SK-N-SH (cell line): Measurements from ENCODE around the gene HSPB2. TPM values are rescaled to one million over a fixed set of nuclear protein-coding genes. Genes with fewer than 3 reads are reported as not detected.
A peak's percentile ranks its signal among the peaks of the same experiment; 100 is the strongest.

Experiments
- CTCF ChIA-PET: fragments of 300-600, 350-600 bp; formaldehyde crosslinking; extraction: SDS; loops from one replicate; lab custom pipeline; 2021; lab: Yijun Ruan, JAX
- POLR2A ChIA-PET: fragments of 350-600 bp; sonication (Branson Sonifier 250); formaldehyde crosslinking; extraction: SDS; loops from one replicate; lab custom pipeline; 2020; ENCODE audit warnings: antibody characterized with exemption, inconsistent platforms; lab: Yijun Ruan, JAX
- DNase-seq: peaks from one replicate; pipeline ENCODE4 v3.0.0; 2012
- H2AFZ ChIP-seq: fragments of 200-600 bp; sonication (generic); 2 replicates; pipeline ENCODE4 v1.8.1; 2016; ENCODE audit warnings: antibody characterized with exemption, mild to moderate bottlenecking, low read depth
- H3F3A ChIP-seq: fragments of 200-600 bp; sonication (generic); replicated peaks from 2 replicates; pipeline ENCODE3; 2016; ENCODE audit warnings: antibody characterized with exemption, mild to moderate bottlenecking; ENCODE audit not compliant: insufficient read depth
- H3K27ac ChIP-seq, 2 experiments: fragments of 200-500 bp in 1 of 2; fragments of 200-600 bp in 1 of 2; sonication (Bioruptor generic) in 1 of 2; sonication (generic), shearing (Covaris generic) in 1 of 2; 2 replicates each; pipeline versions ENCODE4 v1.5.1 to v1.6.1; 2014 to 2016; ENCODE audit warnings: low read depth in 2 of 2, inconsistent platforms in 1 of 2, low read length in 1 of 2, mild to moderate bottlenecking in 1 of 2, mixed read lengths in 1 of 2
- H3K27me3 ChIP-seq: fragments of 200-600 bp; sonication (generic), shearing (Covaris generic); 2 replicates; pipeline ENCODE4 v1.6.1; 2016; ENCODE audit warnings: mixed run types; ENCODE audit not compliant: insufficient read depth
- H3K36me3 ChIP-seq, 2 experiments: fragments of 200-500 bp in 1 of 2; fragments of 200-600 bp in 1 of 2; sonication (Bioruptor generic) in 1 of 2; sonication (generic) in 1 of 2; replicated peaks in 1 of 2; 2 replicates each; pipeline versions ENCODE3 to v1.5.1; 2014 to 2016; ENCODE audit warnings: low read length in 1 of 2, mild to moderate bottlenecking in 1 of 2; ENCODE audit not compliant: insufficient read depth in 2 of 2, control insufficient read depth in 1 of 2
- H3K4me1 ChIP-seq, 2 experiments: fragments of 200-500 bp in 1 of 2; fragments of 200-600 bp in 1 of 2; sonication (Bioruptor generic) in 1 of 2; sonication (generic), shearing (Covaris generic) in 1 of 2; 2 replicates each; pipeline versions ENCODE4 v1.5.1 to v1.6.1; 2014 to 2016; ENCODE audit warnings: low read depth in 1 of 2, low read length in 1 of 2, mixed run types in 1 of 2; ENCODE audit not compliant: insufficient read depth in 2 of 2, control insufficient read depth in 1 of 2
- H3K4me2 ChIP-seq: fragments of 200-600 bp; sonication (generic), shearing (Covaris generic); 2 replicates; pipeline ENCODE4 v1.6.1; 2017; ENCODE audit warnings: mixed run types
- H3K4me3 ChIP-seq, 2 experiments: fragments of 200-500 bp in 1 of 2; fragments of 200-600 bp in 1 of 2; sonication (Bioruptor generic) in 1 of 2; sonication (generic), shearing (Covaris generic) in 1 of 2; 2 replicates each; pipeline versions ENCODE4 v1.5.1 to v1.8.1; 2014 to 2016; ENCODE audit warnings: low read depth in 2 of 2, inconsistent platforms in 1 of 2, low read length in 1 of 2, mild to moderate bottlenecking in 1 of 2, mixed read lengths in 1 of 2, moderate library complexity in 1 of 2
- H3K79me2 ChIP-seq: fragments of 200-600 bp; sonication (generic); 2 replicates; pipeline ENCODE4 v1.8.1; 2017; ENCODE audit warnings: mild to moderate bottlenecking; ENCODE audit not compliant: insufficient read depth
- H3K9ac ChIP-seq: fragments of 200-600 bp; sonication (generic); 2 replicates; pipeline ENCODE4 v1.6.1; 2017; ENCODE audit warnings: mixed run types
- H3K9me2 ChIP-seq: fragments of 200-600 bp; sonication (generic); 2 replicates; pipeline ENCODE4 v1.6.1; 2017; ENCODE audit warnings: mixed run types
- H3K9me3 ChIP-seq: fragments of 200-600 bp; sonication (generic); 2 replicates; pipeline ENCODE4 v1.6.1; 2017; ENCODE audit warnings: mixed run types, mild to moderate bottlenecking, moderate library complexity
- H4K20me1 ChIP-seq: fragments of 200-600 bp; sonication (generic); 2 replicates; pipeline ENCODE4 v1.6.1; 2017; ENCODE audit warnings: mild to moderate bottlenecking, mixed run types; ENCODE audit not compliant: insufficient read depth
- CHD2 ChIP-seq: fragments of 150-350 bp; IDR thresholded peaks from 2 replicates; pipeline ENCODE4 v1.6.1; 2018; ENCODE audit warnings: low read length; ENCODE audit not compliant: partially characterized antibody
- EP300 ChIP-seq, 2 experiments: IDR thresholded peaks; 2 replicates each; pipeline versions ENCODE4 v1.4.0 to v1.6.1; 2012; ENCODE audit warnings: borderline replicate concordance in 1 of 2, low read depth in 1 of 2, low read length in 1 of 2
- FOXJ3 ChIP-seq: sonication (generic); formaldehyde crosslinking; IDR thresholded peaks from 2 replicates; pipeline ENCODE4 v1.5.1; 2020; ENCODE audit warnings: mild to moderate bottlenecking, missing genetic modification reagents
- GATA2 ChIP-seq: sonication (generic); formaldehyde crosslinking; IDR thresholded peaks from 2 replicates; pipeline ENCODE4 v1.5.0; 2020; ENCODE audit warnings: mild to moderate bottlenecking, missing genetic modification reagents
- MXI1 ChIP-seq: IDR thresholded peaks from 2 replicates; pipeline ENCODE4 v1.6.1; 2012; ENCODE audit warnings: mild to moderate bottlenecking, low read depth, low read length, improper control_type of control experiment
- NFIC ChIP-seq: IDR thresholded peaks from 2 replicates; pipeline ENCODE4 v1.4.0; 2012; ENCODE audit warnings: borderline replicate concordance
- NRF1 ChIP-seq: IDR thresholded peaks from 2 replicates; pipeline ENCODE4 v1.6.1; 2012; ENCODE audit warnings: low read depth, mild to moderate bottlenecking, low read length
- RCOR1 ChIP-seq: fragments of 150-350 bp; IDR thresholded peaks from 2 replicates; pipeline ENCODE4 v1.6.1; 2017; ENCODE audit warnings: antibody characterized with exemption, low read length
- RFX5 ChIP-seq: IDR thresholded peaks from 2 replicates; pipeline ENCODE4 v1.6.1; 2012; ENCODE audit warnings: mild to moderate bottlenecking, improper control_type of control experiment, low read length
- RXRA ChIP-seq: IDR thresholded peaks from 2 replicates; pipeline ENCODE4 v1.4.0; 2012; ENCODE audit warnings: low read depth, mild to moderate bottlenecking, borderline replicate concordance
- SIN3A ChIP-seq: IDR thresholded peaks from 2 replicates; pipeline ENCODE4 v1.6.1; 2012; ENCODE audit warnings: low read depth, mild to moderate bottlenecking, low read length, moderate library complexity, borderline replicate concordance
- TAF1 ChIP-seq: IDR thresholded peaks from 2 replicates; pipeline ENCODE4 v1.6.1; 2012; ENCODE audit warnings: low read depth, mild to moderate bottlenecking, low read length, moderate library complexity, borderline replicate concordance
- TEAD4 ChIP-seq: IDR thresholded peaks from 2 replicates; pipeline ENCODE4 v1.4.0; 2012; ENCODE audit warnings: mild to moderate bottlenecking, borderline replicate concordance; ENCODE audit not compliant: insufficient read depth
- whole genome bisulfite sequencing: methylation state at CpG from one replicate; pipeline ENCODE4 v1.1.6; 2017; ENCODE audit warnings: low lambda C conversion rate; 5-methylcytosine and 5-hydroxymethylcytosine counted together
- polyA plus RNA-seq, 3 experiments: library from polyadenylated mRNA; depleted of rRNA; stranded (reverse); fragments of >200 nt; gene quantifications; 2 replicates each; pipeline ENCODE4 v1.2.3, GENCODE V29; 2012
- TF ChIP-seq, protein P1 (sequence below): fragments of 150-350 bp; IDR thresholded peaks from 2 replicates; pipeline ENCODE4 v1.6.1; 2016; ENCODE audit warnings: mild to moderate bottlenecking, low read depth, low read length
- TF ChIP-seq, protein P2 (sequence below): IDR thresholded peaks from 2 replicates; pipeline ENCODE4 v1.6.1; 2012; ENCODE audit warnings: mild to moderate bottlenecking, low read depth, low read length, moderate library complexity

The HSPB2 gene
- polyA plus RNA-seq, 1 of the 3 experiments (the other 2 are of a cell fraction), result not detected

DNA sequence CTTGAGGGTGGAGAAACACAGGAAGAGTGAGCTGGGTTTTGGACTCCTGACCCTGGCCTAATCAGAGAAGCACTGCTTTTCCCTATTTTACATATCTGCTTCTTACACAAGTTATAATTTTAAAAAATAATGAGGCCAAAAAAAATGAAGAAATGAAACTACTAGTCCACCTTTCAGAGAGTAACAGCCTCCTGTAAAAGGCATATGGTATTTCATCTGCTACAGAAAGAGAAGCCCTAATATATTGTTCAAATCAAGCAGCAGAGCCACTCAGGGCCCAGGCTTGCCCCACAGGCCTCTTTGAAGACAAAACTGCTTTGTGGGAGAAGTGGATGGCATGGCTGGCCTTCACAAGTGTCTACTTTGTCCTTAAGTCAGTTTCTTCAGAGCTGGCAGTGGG, 34.6 kb downstream of the HSPB2 start:
- Histone ChIP-seq H3K79me2 (peaks cover 46% of the 10 kb centered on the region; the same call in 1 of the 2 replicates), H3K36me3 (peaks cover 0 to 5% of the 10 kb centered on the region in 2 experiments), H3K9ac (no peak overlapping the region), H3K4me3 (no peak overlapping the region), H3K4me1 (peaks cover 7 to 31% of the 10 kb centered on the region in 2 experiments; a peak in 3 of 4 replicates), H3K9me3 (no peaks in the 10 kb centered on the region), H3K27ac (peak overlapping the region in 1 of 2 experiments; percentile 96; a peak in 1 of 4 replicates), H3K4me2 (no peak overlapping the region), H4K20me1 (no peaks in the 10 kb centered on the region), H2AFZ (no peak overlapping the region), H3K9me2 (no peaks in the 10 kb centered on the region), H3F3A (peaks cover 32% of the 10 kb centered on the region), H3K27me3 (no peaks in the 10 kb centered on the region)
- POLR2A ChIA-PET, result no interaction called here
- CTCF ChIA-PET, result no interaction called here
- TF ChIP-seq TAF1 (no peak), FOXJ3 (CRISPR knock-in tag) (no peak), CHD2 (no peak), GATA2 (no peak), NFIC (no peak), EP300 (IDR thresholded peaks at IDR 0.05; ENCODE audit: borderline replicate concordance in 1 of 2, low read depth in 1 of 2, low read length in 1 of 2) (no peak), TEAD4 (no peak), MXI1 (no peak), RXRA (no peak), NRF1 (no peak), SIN3A (no peak), RCOR1 (no peak)
- TF ChIP-seq, protein P1, sequence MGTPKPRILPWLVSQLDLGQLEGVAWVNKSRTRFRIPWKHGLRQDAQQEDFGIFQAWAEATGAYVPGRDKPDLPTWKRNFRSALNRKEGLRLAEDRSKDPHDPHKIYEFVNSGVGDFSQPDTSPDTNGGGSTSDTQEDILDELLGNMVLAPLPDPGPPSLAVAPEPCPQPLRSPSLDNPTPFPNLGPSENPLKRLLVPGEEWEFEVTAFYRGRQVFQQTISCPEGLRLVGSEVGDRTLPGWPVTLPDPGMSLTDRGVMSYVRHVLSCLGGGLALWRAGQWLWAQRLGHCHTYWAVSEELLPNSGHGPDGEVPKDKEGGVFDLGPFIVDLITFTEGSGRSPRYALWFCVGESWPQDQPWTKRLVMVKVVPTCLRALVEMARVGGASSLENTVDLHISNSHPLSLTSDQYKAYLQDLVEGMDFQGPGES, result no peak
- no peak for DNase-seq

- H3K27me3 ChIP-seq, result no peaks in the 10 kb centered on the region
- TF ChIP-seq SIN3A (no peak), RFX5 (no peak)
- TF ChIP-seq, protein P2, sequence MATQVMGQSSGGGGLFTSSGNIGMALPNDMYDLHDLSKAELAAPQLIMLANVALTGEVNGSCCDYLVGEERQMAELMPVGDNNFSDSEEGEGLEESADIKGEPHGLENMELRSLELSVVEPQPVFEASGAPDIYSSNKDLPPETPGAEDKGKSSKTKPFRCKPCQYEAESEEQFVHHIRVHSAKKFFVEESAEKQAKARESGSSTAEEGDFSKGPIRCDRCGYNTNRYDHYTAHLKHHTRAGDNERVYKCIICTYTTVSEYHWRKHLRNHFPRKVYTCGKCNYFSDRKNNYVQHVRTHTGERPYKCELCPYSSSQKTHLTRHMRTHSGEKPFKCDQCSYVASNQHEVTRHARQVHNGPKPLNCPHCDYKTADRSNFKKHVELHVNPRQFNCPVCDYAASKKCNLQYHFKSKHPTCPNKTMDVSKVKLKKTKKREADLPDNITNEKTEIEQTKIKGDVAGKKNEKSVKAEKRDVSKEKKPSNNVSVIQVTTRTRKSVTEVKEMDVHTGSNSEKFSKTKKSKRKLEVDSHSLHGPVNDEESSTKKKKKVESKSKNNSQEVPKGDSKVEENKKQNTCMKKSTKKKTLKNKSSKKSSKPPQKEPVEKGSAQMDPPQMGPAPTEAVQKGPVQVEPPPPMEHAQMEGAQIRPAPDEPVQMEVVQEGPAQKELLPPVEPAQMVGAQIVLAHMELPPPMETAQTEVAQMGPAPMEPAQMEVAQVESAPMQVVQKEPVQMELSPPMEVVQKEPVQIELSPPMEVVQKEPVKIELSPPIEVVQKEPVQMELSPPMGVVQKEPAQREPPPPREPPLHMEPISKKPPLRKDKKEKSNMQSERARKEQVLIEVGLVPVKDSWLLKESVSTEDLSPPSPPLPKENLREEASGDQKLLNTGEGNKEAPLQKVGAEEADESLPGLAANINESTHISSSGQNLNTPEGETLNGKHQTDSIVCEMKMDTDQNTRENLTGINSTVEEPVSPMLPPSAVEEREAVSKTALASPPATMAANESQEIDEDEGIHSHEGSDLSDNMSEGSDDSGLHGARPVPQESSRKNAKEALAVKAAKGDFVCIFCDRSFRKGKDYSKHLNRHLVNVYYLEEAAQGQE, result no peak
- peaks cover 33% of the 10 kb centered on the region; the same call in 1 of the 2 replicates for H3K79me2 ChIP-seq
- H3K27ac ChIP-seq, result no peak overlapping the region
- no peak overlapping the region for H3K4me2 ChIP-seq
- DNase-seq, result no peak
- H4K20me1 ChIP-seq, result no peaks in the 10 kb centered on the region
- H3K4me1 ChIP-seq, result peaks cover 0 to 12% of the 10 kb centered on the region in 2 experiments; a peak in 2 of 4 replicates
- no peaks in the 10 kb centered on the region for H3K9me3 ChIP-seq
- ChIA-PET POLR2A (interaction anchor here (1.0 kb wide), 1 partner anchor 11 kb away, joined by 3 read pairs; no protein-coding TSS in a partner anchor), CTCF (interaction anchor here (0.9 kb wide), 1 partner anchor 12 kb away, joined by 4 read pairs; the partner anchor contains the start of gene DIXDC1)
- no peak overlapping the region for H2AFZ ChIP-seq
- peaks cover 11% of the 10 kb centered on the region for H3F3A ChIP-seq
- no peaks in the 10 kb centered on the region for H3K9me2 ChIP-seq
- H3K36me3 ChIP-seq, result peaks cover 0 to 5% of the 10 kb centered on the region in 2 experiments
- WGBS, result 88% methylated on average over 7 of the region's 7 CpGs
- no peak overlapping the region for H3K4me3 ChIP-seq
- H3K9ac ChIP-seq, result no peak overlapping the region
These were observed 37.2 kb downstream of the HSPB2 start for GRCh38 chr11:111949519-111950426.
